ENCODE results near the gene HSD11B2.

The HSD11B2 gene

GRCh38 chr16:67415872-67416793 is 14.8 kb upstream of the HSD11B2 start, which contains the start of gene ZDHHC1:
ZDHHC1 (minus strand) TSS chr16:67416477; CDS start chr16:67407775, 8,702 bp downstream.
- peak; percentile 66 for DNase-seq

- no peak for DNase-seq
Observed at GRCh38 chr16:67417333-67418061, 13.4 kb upstream of the HSD11B2 start.

- DNase-seq: no peak
Observed at GRCh38 chr16:67419502-67419901, 11.4 kb upstream of the HSD11B2 start.

GRCh38 chr16:67419931-67420330 is 11.0 kb upstream of the HSD11B2 start:
- DNase-seq: no peak

- DNase-seq: no peak
Observed at GRCh38 chr16:67421030-67421429, 9.9 kb upstream of the HSD11B2 start.

- DNase-seq: no peak
Observed at GRCh38 chr16:67423015-67423414, 7.9 kb upstream of the HSD11B2 start.

GRCh38 chr16:67423611-67424260 is 7.2 kb upstream of the HSD11B2 start:
- DNase-seq: no peak

- no peak for DNase-seq
Observed at GRCh38 chr16:67424261-67424615, 6.7 kb upstream of the HSD11B2 start.

- no peak for DNase-seq
Observed at GRCh38 chr16:67425061-67425460, 5.9 kb upstream of the HSD11B2 start.

GRCh38 chr16:67425580-67425979 is 5.3 kb upstream of the HSD11B2 start:
- DNase-seq: no peak

- DNase-seq: no peak
Observed at GRCh38 chr16:67426022-67426421, 4.9 kb upstream of the HSD11B2 start.

GRCh38 chr16:67426950-67427349 is 4.0 kb upstream of the HSD11B2 start:
- DNase-seq: no peak

GRCh38 chr16:67428146-67428731 is 2.7 kb upstream of the HSD11B2 start:
- DNase-seq: peak; percentile 83

GRCh38 chr16:67429053-67429798 is 1.7 kb upstream of the HSD11B2 start:
- DNase-seq: no peak

- DNase-seq: no peak
Observed at GRCh38 chr16:67429799-67430503, 970 bp upstream of the HSD11B2 start.

- peak; percentile 74 for DNase-seq
Observed at GRCh38 chr16:67430504-67430976, 381 bp upstream of the HSD11B2 start.

GRCh38 chr16:67431775-67432505 is 1.0 kb downstream of the HSD11B2 start:
- DNase-seq: peak; percentile 42

- DNase-seq: no peak
Observed at GRCh38 chr16:67432506-67432890, 1.6 kb downstream of the HSD11B2 start.

GRCh38 chr16:67433131-67433719 is 2.3 kb downstream of the HSD11B2 start:
- no peak for DNase-seq

GRCh38 chr16:67435758-67436164 is 4.8 kb downstream of the HSD11B2 start:
- no peak for DNase-seq

Measured in RPMI8226 (cell line).